ENCODE data around the gene PATZ1.

PATZ1 gene

DNA sequence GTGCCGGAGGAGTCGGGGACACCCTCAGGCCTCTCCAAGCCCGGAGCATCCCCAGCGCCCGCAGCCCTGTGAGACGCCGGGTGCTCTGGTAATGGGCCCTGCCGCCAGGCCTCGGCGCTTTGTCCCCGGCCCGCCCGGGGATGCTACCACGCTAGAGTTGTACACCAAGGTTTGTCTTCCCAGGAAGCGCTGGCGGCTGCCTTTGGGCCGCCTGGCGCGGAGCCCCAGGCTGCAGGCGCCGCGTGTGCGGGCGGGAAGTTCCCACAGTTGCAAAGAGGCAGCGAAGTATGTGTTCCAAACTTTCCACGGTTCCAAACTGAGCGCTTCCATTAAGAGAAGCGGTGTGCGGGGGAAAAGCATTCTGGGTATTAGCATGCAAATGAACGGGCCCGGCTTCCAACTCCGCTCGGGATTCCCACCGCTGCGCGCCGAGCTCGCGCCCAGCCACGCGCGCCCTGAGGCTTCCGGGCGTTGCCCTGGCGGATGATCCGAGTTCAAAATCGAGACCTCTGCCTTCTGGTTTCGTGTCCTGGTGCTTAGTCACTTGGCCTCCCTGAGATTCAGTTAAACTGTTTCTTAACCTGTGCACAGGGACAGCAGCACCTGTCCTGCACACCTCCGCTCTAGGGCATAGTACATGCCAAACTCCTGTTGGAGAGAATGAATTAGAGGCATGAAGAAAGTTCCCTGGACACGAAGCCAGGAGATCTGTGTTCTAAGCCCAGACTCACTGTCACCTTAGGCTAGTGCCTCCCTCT lies 1.3 kb upstream of the PATZ1 start:
- H3K4me3 ChIP-seq (ENCODE audit: low read depth in 1 of 2, low read length in 2 of 2) = peak overlapping the region; percentile 76 to 88
- peak; percentile 56 for ATAC-seq (ENCODE audit: insufficient read depth, low read depth)

DNA sequence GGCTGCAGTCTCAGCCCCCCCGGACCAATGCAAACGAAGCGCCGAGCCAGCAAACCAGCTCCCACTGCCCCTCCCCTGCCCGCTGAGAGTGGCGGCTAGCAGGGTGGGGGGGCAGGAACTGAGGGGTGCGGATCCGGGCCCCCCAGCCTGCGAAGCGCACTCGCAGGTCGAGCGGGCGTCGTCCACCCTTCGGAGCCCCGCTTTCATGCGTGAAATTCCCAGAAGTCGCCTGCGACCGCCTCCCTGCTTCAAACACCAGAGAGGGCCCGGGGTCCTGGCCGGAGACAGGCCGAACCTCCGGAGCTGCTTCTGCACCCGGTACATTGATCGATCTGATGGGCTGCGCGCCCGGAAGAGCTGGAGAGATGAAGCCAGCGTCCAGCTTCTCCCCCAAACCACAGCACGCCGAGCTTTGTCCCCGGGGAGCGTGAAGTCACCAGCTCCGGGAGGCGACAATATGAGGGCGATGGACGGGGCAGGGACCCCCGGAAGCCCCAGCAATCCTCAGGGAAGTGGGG lies 646 bp upstream of the PATZ1 start:
- peak; percentile 70; the same call in 2 of the 3 replicates for ATAC-seq (ENCODE audit: insufficient read depth, low read depth)
- no peak for DNase-seq
- no peak for TF ChIP-seq EZH2 (IDR thresholded peaks at IDR 0.05; ENCODE audit: borderline replicate concordance, low read depth, low read length, severe bottlenecking)
- TF ChIP-seq, protein P1, sequence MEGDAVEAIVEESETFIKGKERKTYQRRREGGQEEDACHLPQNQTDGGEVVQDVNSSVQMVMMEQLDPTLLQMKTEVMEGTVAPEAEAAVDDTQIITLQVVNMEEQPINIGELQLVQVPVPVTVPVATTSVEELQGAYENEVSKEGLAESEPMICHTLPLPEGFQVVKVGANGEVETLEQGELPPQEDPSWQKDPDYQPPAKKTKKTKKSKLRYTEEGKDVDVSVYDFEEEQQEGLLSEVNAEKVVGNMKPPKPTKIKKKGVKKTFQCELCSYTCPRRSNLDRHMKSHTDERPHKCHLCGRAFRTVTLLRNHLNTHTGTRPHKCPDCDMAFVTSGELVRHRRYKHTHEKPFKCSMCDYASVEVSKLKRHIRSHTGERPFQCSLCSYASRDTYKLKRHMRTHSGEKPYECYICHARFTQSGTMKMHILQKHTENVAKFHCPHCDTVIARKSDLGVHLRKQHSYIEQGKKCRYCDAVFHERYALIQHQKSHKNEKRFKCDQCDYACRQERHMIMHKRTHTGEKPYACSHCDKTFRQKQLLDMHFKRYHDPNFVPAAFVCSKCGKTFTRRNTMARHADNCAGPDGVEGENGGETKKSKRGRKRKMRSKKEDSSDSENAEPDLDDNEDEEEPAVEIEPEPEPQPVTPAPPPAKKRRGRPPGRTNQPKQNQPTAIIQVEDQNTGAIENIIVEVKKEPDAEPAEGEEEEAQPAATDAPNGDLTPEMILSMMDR (IDR thresholded peaks at IDR 0.05; ENCODE audit: borderline replicate concordance, extremely low read depth, low read length, poor library complexity, severe bottlenecking) = no peak
- H3K27me3 ChIP-seq (ENCODE audit: insufficient read depth, low read length, poor library complexity) = no peaks in the 10 kb centered on the region
- H4K20me1 ChIP-seq (ENCODE audit: insufficient read depth, low read length) = peaks cover 39% of the 10 kb centered on the region
- H2AFZ ChIP-seq (ENCODE audit: low read depth, low read length) = peak overlapping the region; percentile 92
- H3K79me2 ChIP-seq (ENCODE audit: insufficient read depth, low read length) = peaks cover 57% of the 10 kb centered on the region
- no peaks in the 10 kb centered on the region for H3K9me3 ChIP-seq (ENCODE audit: insufficient read depth, low read length, severe bottlenecking)
- H3K9ac ChIP-seq (ENCODE audit: low read depth, low read length) = peak overlapping the region; percentile 99
- peaks cover 48% of the 10 kb centered on the region for H3K4me1 ChIP-seq (ENCODE audit: insufficient read depth, low read length)
- peak overlapping the region; percentile 76 to 88 for H3K4me3 ChIP-seq (ENCODE audit: low read depth in 1 of 2, low read length in 2 of 2)
- peak overlapping the region; percentile 97 for H3K27ac ChIP-seq (ENCODE audit: low read length)
- peaks cover 39% of the 10 kb centered on the region for H3K36me3 ChIP-seq (ENCODE audit: insufficient read depth, low read length)
- H3K4me2 ChIP-seq (ENCODE audit: insufficient read depth, low read length) = peak overlapping the region; percentile 83

More for the DNA sequence above, 1.3 kb upstream of the PATZ1 start:
- Histone ChIP-seq H2AFZ (ENCODE audit: low read depth, low read length) (peak overlapping the region; percentile 92), H3K4me1 (ENCODE audit: insufficient read depth, low read length) (peaks cover 41% of the 10 kb centered on the region), H3K9ac (ENCODE audit: low read depth, low read length) (peak overlapping the region; percentile 99), H3K4me2 (ENCODE audit: insufficient read depth, low read length) (peak overlapping the region; percentile 83), H3K36me3 (ENCODE audit: insufficient read depth, low read length) (peaks cover 33% of the 10 kb centered on the region), H3K27me3 (ENCODE audit: insufficient read depth, low read length, poor library complexity) (no peaks in the 10 kb centered on the region), H3K79me2 (ENCODE audit: insufficient read depth, low read length) (peaks cover 51% of the 10 kb centered on the region), H4K20me1 (ENCODE audit: insufficient read depth, low read length) (peaks cover 33% of the 10 kb centered on the region), H3K27ac (ENCODE audit: low read length) (peak overlapping the region; percentile 97), H3K9me3 (ENCODE audit: insufficient read depth, low read length, severe bottlenecking) (no peaks in the 10 kb centered on the region)
- peak; percentile 80 for DNase-seq
- TF ChIP-seq, protein P1 (IDR thresholded peaks at IDR 0.05; ENCODE audit: borderline replicate concordance, extremely low read depth, low read length, poor library complexity, severe bottlenecking) = no peak
- no peak for TF ChIP-seq EZH2 (IDR thresholded peaks at IDR 0.05; ENCODE audit: borderline replicate concordance, low read depth, low read length, severe bottlenecking)

DNA sequence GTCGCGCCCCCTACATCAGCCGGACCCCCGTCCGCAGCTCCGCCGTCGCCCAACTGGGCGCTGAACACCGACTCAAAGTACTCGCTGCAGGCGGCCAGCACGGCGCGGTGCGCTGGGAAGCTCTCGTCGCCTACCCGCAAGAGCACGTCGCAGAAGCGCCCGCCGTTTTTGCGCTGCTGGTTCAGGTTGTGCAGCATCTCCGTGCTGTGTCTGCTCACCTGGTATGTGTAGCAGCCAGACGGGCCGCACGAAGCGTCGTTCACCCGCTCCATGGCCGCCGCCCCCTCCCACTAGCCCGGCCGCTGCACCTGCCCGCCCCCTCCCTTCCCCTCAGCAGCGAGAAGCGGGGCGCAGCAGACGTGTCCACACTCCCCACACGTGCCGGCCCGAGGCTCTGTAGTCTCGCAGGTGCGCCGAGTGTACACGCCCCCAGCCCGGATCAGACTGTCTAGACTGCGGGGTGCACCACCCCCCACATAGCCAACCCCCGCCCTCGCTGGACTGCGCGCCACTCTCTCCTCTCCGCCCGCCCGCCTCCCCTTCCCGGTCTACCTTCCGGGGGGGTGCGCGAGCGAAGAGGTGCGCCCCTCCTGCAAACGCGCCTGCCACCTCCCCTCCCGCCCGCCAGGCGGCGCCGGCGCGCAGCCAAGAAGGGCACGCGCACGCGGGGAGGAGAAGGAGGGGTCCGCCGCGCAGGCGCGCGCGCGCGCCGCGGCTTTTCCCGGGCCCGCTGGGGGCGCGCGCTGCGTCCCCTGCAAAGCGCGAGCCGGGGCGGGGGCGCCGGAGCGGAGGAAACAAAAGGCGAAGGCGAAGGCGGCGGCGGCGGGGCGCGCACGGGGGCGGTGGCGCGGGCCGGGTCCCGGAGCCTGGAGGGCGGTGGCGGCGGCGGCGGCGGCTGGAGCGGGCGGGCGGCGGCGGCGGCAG lies 553 bp downstream of the PATZ1 start:
- peak; percentile 39 for ATAC-seq (ENCODE audit: insufficient read depth, low read depth)
- TF ChIP-seq, protein P1 (IDR thresholded peaks at IDR 0.05; ENCODE audit: borderline replicate concordance, extremely low read depth, low read length, poor library complexity, severe bottlenecking) = peak; percentile 95
- no peak for TF ChIP-seq EZH2 (IDR thresholded peaks at IDR 0.05; ENCODE audit: borderline replicate concordance, low read depth, low read length, severe bottlenecking)
- peak overlapping the region; percentile 99 for H3K9ac ChIP-seq (ENCODE audit: low read depth, low read length)
- peaks cover 69% of the 10 kb centered on the region for H3K79me2 ChIP-seq (ENCODE audit: insufficient read depth, low read length)
- H3K4me3 ChIP-seq (ENCODE audit: low read depth in 1 of 2, low read length in 2 of 2) = peak overlapping the region; percentile 59 to 88; a peak in 3 of 4 replicates
- peaks cover 60% of the 10 kb centered on the region for H3K4me1 ChIP-seq (ENCODE audit: insufficient read depth, low read length)
- H3K4me2 ChIP-seq (ENCODE audit: insufficient read depth, low read length) = peak overlapping the region; percentile 97
- peaks cover 51% of the 10 kb centered on the region for H3K36me3 ChIP-seq (ENCODE audit: insufficient read depth, low read length)
- H4K20me1 ChIP-seq (ENCODE audit: insufficient read depth, low read length) = peaks cover 51% of the 10 kb centered on the region
- no peaks in the 10 kb centered on the region for H3K9me3 ChIP-seq (ENCODE audit: insufficient read depth, low read length, severe bottlenecking)
- no peaks in the 10 kb centered on the region for H3K27me3 ChIP-seq (ENCODE audit: insufficient read depth, low read length, poor library complexity)
- peak overlapping the region; percentile 89 for H3K27ac ChIP-seq (ENCODE audit: low read length)
- DNase-seq = peak; percentile 88
- H2AFZ ChIP-seq (ENCODE audit: low read depth, low read length) = no peak overlapping the region

All from DND-41 (cell line).